GM23338 (cell line): Measurements from ENCODE around the gene NCOA6. TPM values are rescaled to one million over a fixed set of nuclear protein-coding genes. Genes with fewer than 3 reads are reported as not detected.

Experiments
- ATAC-seq: fragments of 200-7000 bp; cut with Tn5 transposase; 3 replicates; pipeline ENCODE4 v1.9.1; 2020
- DNase-seq: peaks from one replicate; pipeline ENCODE4 v3.0.0-alpha.2; 2015; ENCODE audit warnings: low spot score
- H2AFZ ChIP-seq: fragments of 200-600 bp; sonication (generic); 2 replicates; pipeline ENCODE4 v1.8.0; 2016; ENCODE audit warnings: antibody characterized with exemption, mild to moderate bottlenecking, moderate library complexity
- H3F3A ChIP-seq: fragments of 200-600 bp; sonication (generic); replicated peaks from 2 replicates; pipeline ENCODE4 v1.8.0; 2017; ENCODE audit warnings: antibody characterized with exemption, mixed run types, low read depth
- H3K27ac ChIP-seq: fragments of 200-600 bp; sonication (generic); 2 replicates; pipeline ENCODE4 v1.6.1; 2016; ENCODE audit warnings: low read depth
- H3K27me3 ChIP-seq: fragments of 200-600 bp; sonication (generic); 2 replicates; pipeline ENCODE4 v1.8.0; 2016; ENCODE audit warnings: mild to moderate bottlenecking, mixed run types, moderate library complexity; ENCODE audit not compliant: insufficient read depth
- H3K36me3 ChIP-seq: fragments of 200-600 bp; sonication (generic); 2 replicates; pipeline ENCODE4 v1.8.0; 2016; ENCODE audit warnings: mild to moderate bottlenecking; ENCODE audit not compliant: insufficient read depth
- H3K4me1 ChIP-seq: fragments of 200-600 bp; sonication (generic); 2 replicates; pipeline ENCODE4 v1.8.0; 2016; ENCODE audit warnings: mild to moderate bottlenecking, moderate library complexity; ENCODE audit not compliant: insufficient read depth
- H3K4me2 ChIP-seq: fragments of 200-600 bp; sonication (generic); 2 replicates; pipeline ENCODE4 v1.7.1; 2017; ENCODE audit warnings: mixed run types
- H3K4me3 ChIP-seq: fragments of 200-600 bp; sonication (generic); 2 replicates; pipeline ENCODE4 v1.6.1; 2016; ENCODE audit warnings: mixed run types
- H3K79me2 ChIP-seq: fragments of 200-600 bp; sonication (generic); replicated peaks from 2 replicates; pipeline ENCODE4 v1.8.0; 2017; ENCODE audit warnings: mild to moderate bottlenecking; ENCODE audit not compliant: insufficient read depth
- H3K9me2 ChIP-seq: fragments of 200-600 bp; sonication (generic); 2 replicates; pipeline ENCODE4 v1.8.0; 2017; ENCODE audit not compliant: insufficient read depth
- H4K20me1 ChIP-seq: fragments of 200-600 bp; sonication (generic); replicated peaks from 2 replicates; pipeline ENCODE4 v1.8.0; 2017; ENCODE audit warnings: mild to moderate bottlenecking; ENCODE audit not compliant: insufficient read depth
- H3K27ac Mint-ChIP-seq: 2 replicates; pipeline ENCODE4 v1.8.0; 2020; ENCODE audit warnings: inconsistent platforms, mild to moderate bottlenecking, moderate library complexity, mixed read lengths
- H3K27me3 Mint-ChIP-seq: 3 replicates; pipeline ENCODE4 v1.8.0; 2022; ENCODE audit warnings: low read depth, mild to moderate bottlenecking, moderate library complexity, mixed read lengths, inconsistent platforms; ENCODE audit not compliant: insufficient read depth, poor library complexity
- H3K36me3 Mint-ChIP-seq: 3 replicates; pipeline ENCODE4 v1.8.0; 2021; ENCODE audit warnings: low read depth, mild to moderate bottlenecking, inconsistent platforms, moderate library complexity, mixed read lengths
- H3K4me1 Mint-ChIP-seq: 3 replicates; pipeline ENCODE4 v1.8.0; 2020; ENCODE audit warnings: mild to moderate bottlenecking, inconsistent platforms, mixed read lengths
- H3K4me3 Mint-ChIP-seq: 3 replicates; pipeline ENCODE4 v1.8.0; 2021; ENCODE audit warnings: moderate library complexity, mild to moderate bottlenecking, inconsistent platforms, mixed read lengths
- H3K9me3 Mint-ChIP-seq: 3 replicates; pipeline ENCODE4 v1.8.0; 2020; ENCODE audit warnings: moderate library complexity, mild to moderate bottlenecking, inconsistent platforms, mixed read lengths
- CREB1 ChIP-seq: fragments of 250-450 bp; sonication (Bioruptor Pico); IDR thresholded peaks from 2 replicates; pipeline ENCODE4 v1.5.0; 2020; ENCODE audit warnings: low read depth, mild to moderate bottlenecking, moderate library complexity
- CTCF ChIP-seq, 2 experiments: fragments of 200-600 bp in 1 of 2; sonication (generic) in 1 of 2; conservative IDR thresholded peaks; 2 replicates each; pipeline versions ENCODE4 v1.5.1 to v1.6.1; 2016 to 2017; ENCODE audit warnings: antibody characterized with exemption in 2 of 2, low read depth in 2 of 2, mild to moderate bottlenecking in 2 of 2, moderate library complexity in 1 of 2
- EZH2 ChIP-seq: fragments of 200-600 bp; sonication (generic); IDR thresholded peaks from one replicate; pipeline ENCODE4 v1.8.0; 2017; ENCODE audit warnings: antibody characterized with exemption, mild to moderate bottlenecking, low read depth; ENCODE audit not compliant: unreplicated experiment
- EZH2phosphoT487 ChIP-seq: fragments of 200-600 bp; sonication (generic); IDR thresholded peaks from one replicate; pipeline ENCODE4 v1.8.1; 2018; ENCODE audit warnings: antibody characterized with exemption; ENCODE audit not compliant: unreplicated experiment
- JUNB ChIP-seq: IDR thresholded peaks from one replicate; pipeline ENCODE4 v1.6.1; 2016; ENCODE audit warnings: antibody characterized with exemption; ENCODE audit not compliant: unreplicated experiment
- NANOG ChIP-seq: IDR thresholded peaks from 2 replicates; pipeline ENCODE4 v1.6.1; 2016; ENCODE audit warnings: antibody characterized with exemption, borderline replicate concordance
- POLR2AphosphoS5 ChIP-seq: IDR thresholded peaks from 2 replicates; pipeline ENCODE4 v1.6.1; 2016; ENCODE audit warnings: antibody characterized with exemption, low read depth
- REST ChIP-seq: IDR thresholded peaks from one replicate; pipeline ENCODE4 v1.6.1; 2018; ENCODE audit warnings: antibody characterized with exemption; ENCODE audit not compliant: unreplicated experiment
- STAT1 ChIP-seq: IDR thresholded peaks from one replicate; pipeline ENCODE4 v1.6.1; 2016; ENCODE audit warnings: antibody characterized with exemption; ENCODE audit not compliant: unreplicated experiment
- ZNF114 ChIP-seq: fragments of 250-450 bp; sonication (Bioruptor Pico); IDR thresholded peaks from 2 replicates; pipeline ENCODE4 v1.5.0; 2020; ENCODE audit warnings: mild to moderate bottlenecking, moderate library complexity
- ZNF331 ChIP-seq: fragments of 250-450 bp; sonication (Bioruptor Pico); IDR thresholded peaks from 2 replicates; pipeline ENCODE4 v1.5.0; 2020; ENCODE audit warnings: low read depth, mild to moderate bottlenecking, moderate library complexity
- ZNF462 ChIP-seq: fragments of 250-450 bp; sonication (Bioruptor Pico); IDR thresholded peaks from 2 replicates; pipeline ENCODE4 v1.5.0; 2020; ENCODE audit warnings: mild to moderate bottlenecking, moderate library complexity
- polyA plus RNA-seq: library from polyadenylated mRNA; unstranded; fragments of >200 nt; fragmentation: Nextera tagmentation; extraction: Ambion mirVana; gene quantifications from 2 replicates; pipeline ENCODE4 v1.2.1, GENCODE V29; 2016
- total RNA-seq: library from RNA; depleted of rRNA; stranded (reverse); fragments of >200 nt; shearing (Covaris generic); gene quantifications from 2 replicates; pipeline ENCODE4 v1.2.3, GENCODE V29; 2014
- TF ChIP-seq, protein P1 (sequence below): IDR thresholded peaks from 2 replicates; pipeline ENCODE4 v1.6.1; 2016; ENCODE audit warnings: antibody characterized with exemption

Gene NCOA6
- total and polyA plus RNA-seq, 2 experiments from 2014 or later, result 10.6 to 17.4 TPM

DNA sequence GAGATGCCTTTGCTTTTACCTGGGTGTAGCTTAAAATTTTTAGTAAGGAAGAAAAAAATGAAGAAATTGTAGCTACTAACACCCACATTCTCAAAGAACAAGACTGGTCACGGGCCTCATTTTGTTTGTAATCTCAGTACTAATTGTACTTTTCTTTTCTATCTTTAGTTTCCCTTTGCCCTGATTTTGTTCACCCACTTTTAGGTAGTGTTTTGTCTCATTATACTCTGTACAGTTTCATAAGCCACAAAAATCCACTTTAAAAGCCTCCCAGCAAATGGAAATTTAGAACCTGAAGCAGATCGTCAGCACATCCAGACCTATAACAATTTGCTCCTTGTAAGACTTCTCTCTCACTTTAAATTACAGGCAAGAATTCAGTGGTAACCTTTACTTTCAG lies 78.0 kb downstream of the NCOA6 start:
- H3K9me3 Mint-ChIP-seq, result no peaks in the 10 kb centered on the region
- no peak overlapping the region for H2AFZ ChIP-seq
- no peak overlapping the region for H3K4me3 Mint-ChIP-seq
- no peak overlapping the region for H3K4me2 ChIP-seq
- H3K27ac Mint-ChIP-seq, result no peak overlapping the region
- H4K20me1 ChIP-seq, result no peaks in the 10 kb centered on the region
- no peaks in the 10 kb centered on the region; the same call in 2 of the 3 replicates for H3K36me3 Mint-ChIP-seq
- TF ChIP-seq JUNB (no peak), ZNF331 (CRISPR knock-in tag) (no peak), REST (no peak), POLR2AphosphoS5 (no peak), ZNF462 (CRISPR knock-in tag) (no peak), CREB1 (CRISPR knock-in tag) (no peak), EZH2phosphoT487 (no peak), CTCF (conservative IDR thresholded peaks at IDR 0.05; ENCODE audit: low read depth in 2 of 2) (no peak), ZNF114 (CRISPR knock-in tag) (no peak), EZH2 (no peak), STAT1 (no peak), NANOG (no peak)
- TF ChIP-seq, protein P1, sequence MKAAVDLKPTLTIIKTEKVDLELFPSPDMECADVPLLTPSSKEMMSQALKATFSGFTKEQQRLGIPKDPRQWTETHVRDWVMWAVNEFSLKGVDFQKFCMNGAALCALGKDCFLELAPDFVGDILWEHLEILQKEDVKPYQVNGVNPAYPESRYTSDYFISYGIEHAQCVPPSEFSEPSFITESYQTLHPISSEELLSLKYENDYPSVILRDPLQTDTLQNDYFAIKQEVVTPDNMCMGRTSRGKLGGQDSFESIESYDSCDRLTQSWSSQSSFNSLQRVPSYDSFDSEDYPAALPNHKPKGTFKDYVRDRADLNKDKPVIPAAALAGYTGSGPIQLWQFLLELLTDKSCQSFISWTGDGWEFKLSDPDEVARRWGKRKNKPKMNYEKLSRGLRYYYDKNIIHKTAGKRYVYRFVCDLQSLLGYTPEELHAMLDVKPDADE, result no peak
- no peaks in the 10 kb centered on the region for H3K4me1 Mint-ChIP-seq
- no peaks in the 10 kb centered on the region for H3K27me3 ChIP-seq
- DNase-seq (no peak), ATAC-seq (no peak)
- H3K27me3 Mint-ChIP-seq, result no peaks in the 10 kb centered on the region
- no peaks in the 10 kb centered on the region for H3F3A ChIP-seq
- H3K4me1 ChIP-seq, result no peaks in the 10 kb centered on the region
- H3K79me2 ChIP-seq, result no peaks in the 10 kb centered on the region
- H3K9me2 ChIP-seq, result no peaks in the 10 kb centered on the region
- no peak overlapping the region for H3K27ac ChIP-seq
- H3K4me3 ChIP-seq, result no peak overlapping the region
- no peaks in the 10 kb centered on the region for H3K36me3 ChIP-seq
